HepG2 (cell line): ENCODE results near the gene WDR20.

Experiments
- ELF1 ChIP-seq: sonication (generic); formaldehyde crosslinking; IDR thresholded peaks from 2 replicates; pipeline ENCODE4 v1.4.0; 2020; ENCODE audit warnings: missing genetic modification reagents
- EP300 ChIP-seq, 3 experiments: sonication (generic) in 1 of 3; formaldehyde crosslinking in 1 of 3; IDR thresholded peaks; 2 replicates each; pipeline versions ENCODE4 v1.5.1 to v1.6.1; 2011 to 2020; ENCODE audit warnings: low read depth in 2 of 3, low read length in 2 of 3, borderline replicate concordance in 1 of 3, improper control_type of control experiment in 1 of 3, mild to moderate bottlenecking in 1 of 3, missing genetic modification reagents in 1 of 3, moderate library complexity in 1 of 3
- EZH2 ChIP-seq: conservative IDR thresholded peaks from 2 replicates; pipeline ENCODE4 v1.6.1; 2012; ENCODE audit warnings: mild to moderate bottlenecking, low read depth, low read length, moderate library complexity
- FOXP4 ChIP-seq: sonication (generic); formaldehyde crosslinking; IDR thresholded peaks from 2 replicates; pipeline ENCODE4 v1.4.0; 2020; ENCODE audit warnings: missing genetic modification reagents
- HNRNPLL ChIP-seq: fragments of 200-400 bp; formaldehyde crosslinking; IDR thresholded peaks from 2 replicates; pipeline ENCODE4 v1.6.1; 2017; ENCODE audit warnings: mild to moderate bottlenecking, low read depth, low read length; ENCODE audit not compliant: poor library complexity, severe bottlenecking
- NFIC ChIP-seq: IDR thresholded peaks from 2 replicates; pipeline ENCODE4 v1.6.1; 2012; ENCODE audit warnings: mild to moderate bottlenecking, low read length, inconsistent platforms
- SIN3B ChIP-seq: fragments of 150-350 bp; IDR thresholded peaks from 2 replicates; pipeline ENCODE4 v1.6.1; 2014; ENCODE audit warnings: low read length
- TCF12 ChIP-seq, 2 experiments: fragments of 450-650 bp in 1 of 2; sonication (generic) in 1 of 2; formaldehyde crosslinking in 1 of 2; IDR thresholded peaks; 2 replicates each; pipeline versions ENCODE4 v1.6.1 to v1.8.0; 2017 to 2022; ENCODE audit warnings: antibody characterized with exemption in 1 of 2, mild to moderate bottlenecking in 1 of 2, missing genetic modification reagents in 1 of 2, moderate library complexity in 1 of 2
- ZNF138 ChIP-seq: sonication (generic); formaldehyde crosslinking; IDR thresholded peaks from 2 replicates; pipeline ENCODE4 v1.5.0; 2020; ENCODE audit warnings: mild to moderate bottlenecking, low read depth, missing genetic modification reagents
- ZNF274 ChIP-seq: sonication (generic); formaldehyde crosslinking; IDR thresholded peaks from 2 replicates; pipeline ENCODE4 v1.5.1; 2020; ENCODE audit warnings: mild to moderate bottlenecking, missing genetic modification reagents
- ZNF282 ChIP-seq: fragments of 450-650 bp; IDR thresholded peaks from 2 replicates; pipeline ENCODE4 v1.6.1; 2018; ENCODE audit not compliant: partially characterized antibody
- ZNF329 ChIP-seq: sonication (generic); formaldehyde crosslinking; IDR thresholded peaks from 2 replicates; pipeline ENCODE4 v1.9.0; 2021; ENCODE audit warnings: low read depth, mild to moderate bottlenecking, missing genetic modification reagents
- ZNF407 ChIP-seq: sonication (generic); formaldehyde crosslinking; IDR thresholded peaks from one replicate; pipeline ENCODE4 v1.5.1; 2020; ENCODE audit warnings: mild to moderate bottlenecking, missing genetic modification reagents; ENCODE audit errors: not compliant biosample characterization
- ZNF446 ChIP-seq: sonication (generic); formaldehyde crosslinking; IDR thresholded peaks from 2 replicates; pipeline ENCODE4 v1.5.0; 2020; ENCODE audit warnings: mild to moderate bottlenecking, missing genetic modification reagents

GRCh38 chr14:102213984-102214658 is 74.4 kb downstream of the WDR20 start:
- TF ChIP-seq HNRNPLL (no peak), EP300 (IDR thresholded peaks at IDR 0.05; ENCODE audit: low read depth in 2 of 2, low read length in 2 of 2) (no peak), EP300 (CRISPR knock-in tag; IDR thresholded peaks at IDR 0.05; ENCODE audit: borderline replicate concordance) (no peak), ZNF407 (CRISPR knock-in tag) (no peak), ZNF329 (CRISPR knock-in tag) (no peak), NFIC (no peak), FOXP4 (no peak), ELF1 (CRISPR knock-in tag) (no peak), ZNF446 (CRISPR knock-in tag) (no peak), ZNF138 (CRISPR knock-in tag) (no peak), ZNF274 (CRISPR knock-in tag) (no peak), ZNF282 (no peak), TCF12 (IDR thresholded peaks at IDR 0.05) (no peak), TCF12 (CRISPR knock-in tag; IDR thresholded peaks at IDR 0.05) (no peak), SIN3B (no peak), EZH2 (no peak)
